ENCODE results near the gene SBSN. TPM values are rescaled to one million over a fixed set of nuclear protein-coding genes. Genes with fewer than 3 reads are reported as not detected.

The SBSN gene
- total and polyA plus RNA-seq, 9 of the 15 experiments (the other 6 are each of a cell fraction or from before 2014, with no cell fraction given): 0.05 TPM; not detected in 8

DNA sequence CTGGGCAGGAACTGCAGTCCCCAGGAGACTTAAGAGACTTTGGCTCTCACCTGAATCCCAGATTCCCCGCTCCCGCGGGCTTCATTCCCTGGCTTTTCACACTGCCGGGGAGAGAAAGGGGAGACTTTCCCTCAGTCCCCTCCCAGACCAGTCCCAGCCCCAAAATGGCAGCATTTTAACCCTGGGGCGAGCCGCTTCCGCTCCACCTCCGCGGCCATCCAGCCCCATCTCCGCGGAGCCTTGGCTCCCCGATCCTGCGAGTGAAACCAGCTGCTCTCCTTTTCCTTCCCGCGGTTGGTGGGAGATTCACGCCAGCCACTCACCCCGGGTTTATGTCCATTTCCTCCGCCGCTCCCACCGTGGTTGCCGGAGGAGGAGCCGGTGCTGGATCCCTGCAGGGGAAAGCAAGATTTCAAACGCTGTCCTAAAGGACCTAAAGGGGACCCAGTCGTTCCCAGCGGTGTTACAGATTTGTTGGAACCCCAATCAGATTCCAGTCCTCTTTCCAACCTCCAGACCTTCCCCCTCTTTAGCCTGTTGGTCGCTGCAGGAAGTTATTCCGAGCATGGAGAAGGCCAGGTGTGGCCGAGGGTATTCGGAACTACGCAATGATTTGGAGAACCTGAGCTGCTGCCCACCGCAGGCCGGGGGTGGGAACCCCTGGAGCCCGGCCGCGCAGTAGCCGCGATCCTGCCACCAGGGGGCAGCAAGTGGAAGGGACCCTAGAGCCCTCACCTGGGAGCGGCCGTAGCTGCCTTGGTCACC lies 18.1 kb downstream of the SBSN start (continued):
- TF ChIP-seq, protein P1, sequence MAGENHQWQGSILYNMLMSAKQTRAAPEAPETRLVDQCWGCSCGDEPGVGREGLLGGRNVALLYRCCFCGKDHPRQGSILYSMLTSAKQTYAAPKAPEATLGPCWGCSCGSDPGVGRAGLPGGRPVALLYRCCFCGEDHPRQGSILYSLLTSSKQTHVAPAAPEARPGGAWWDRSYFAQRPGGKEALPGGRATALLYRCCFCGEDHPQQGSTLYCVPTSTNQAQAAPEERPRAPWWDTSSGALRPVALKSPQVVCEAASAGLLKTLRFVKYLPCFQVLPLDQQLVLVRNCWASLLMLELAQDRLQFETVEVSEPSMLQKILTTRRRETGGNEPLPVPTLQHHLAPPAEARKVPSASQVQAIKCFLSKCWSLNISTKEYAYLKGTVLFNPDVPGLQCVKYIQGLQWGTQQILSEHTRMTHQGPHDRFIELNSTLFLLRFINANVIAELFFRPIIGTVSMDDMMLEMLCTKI (IDR thresholded peaks at IDR 0.05; ENCODE audit: partially characterized antibody): no peak
- TF ChIP-seq NFIC (IDR thresholded peaks at IDR 0.05) (no peak), ZNF239 (CRISPR knock-in tag; IDR thresholded peaks at IDR 0.05) (no peak), ILF3 (IDR thresholded peaks at IDR 0.05; ENCODE audit: borderline replicate concordance) (no peak), CEBPB (tag; IDR thresholded peaks at IDR 0.05) (no peak), TBL1XR1 (IDR thresholded peaks at IDR 0.05; ENCODE audit: low read length in 2 of 2) (no peak), FOSL1 (tag; conservative IDR thresholded peaks at IDR 0.05) (no peak), SMAD1 (IDR thresholded peaks at IDR 0.05; ENCODE audit: low read depth, low read length, partially characterized antibody) (no peak), JUND (IDR thresholded peaks at IDR 0.05; ENCODE audit: borderline replicate concordance, low read depth, low read length) (no peak), JUND (tag; IDR thresholded peaks at IDR 0.05; ENCODE audit: borderline replicate concordance, low read depth, low read length) (no peak), POLR2A (conservative IDR thresholded peaks at IDR 0.05) (no peak), ZNF197 (CRISPR knock-in tag; IDR thresholded peaks at IDR 0.05; ENCODE audit: low read depth) (no peak), MIER1 (IDR thresholded peaks at IDR 0.05; ENCODE audit: low read depth) (no peak), ATF7 (IDR thresholded peaks at IDR 0.05) (no peak), ZNF354B (CRISPR knock-in tag; IDR thresholded peaks at IDR 0.05) (no peak), SMAD3 (CRISPR knock-in tag; conservative IDR thresholded peaks at IDR 0.05) (no peak), PHB (CRISPR knock-in tag; IDR thresholded peaks at IDR 0.05) (no peak), NCOA1 (IDR thresholded peaks at IDR 0.05; ENCODE audit: low read depth) (no peak), CCAR2 (IDR thresholded peaks at IDR 0.05; ENCODE audit: low read depth, low read length) (no peak), ZSCAN32 (CRISPR knock-in tag; IDR thresholded peaks at IDR 0.05) (no peak)
- TF ChIP-seq, protein P2, sequence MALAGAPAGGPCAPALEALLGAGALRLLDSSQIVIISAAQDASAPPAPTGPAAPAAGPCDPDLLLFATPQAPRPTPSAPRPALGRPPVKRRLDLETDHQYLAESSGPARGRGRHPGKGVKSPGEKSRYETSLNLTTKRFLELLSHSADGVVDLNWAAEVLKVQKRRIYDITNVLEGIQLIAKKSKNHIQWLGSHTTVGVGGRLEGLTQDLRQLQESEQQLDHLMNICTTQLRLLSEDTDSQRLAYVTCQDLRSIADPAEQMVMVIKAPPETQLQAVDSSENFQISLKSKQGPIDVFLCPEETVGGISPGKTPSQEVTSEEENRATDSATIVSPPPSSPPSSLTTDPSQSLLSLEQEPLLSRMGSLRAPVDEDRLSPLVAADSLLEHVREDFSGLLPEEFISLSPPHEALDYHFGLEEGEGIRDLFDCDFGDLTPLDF (CRISPR knock-in tag; IDR thresholded peaks at IDR 0.05): no peak
- TF ChIP-seq, protein P3, sequence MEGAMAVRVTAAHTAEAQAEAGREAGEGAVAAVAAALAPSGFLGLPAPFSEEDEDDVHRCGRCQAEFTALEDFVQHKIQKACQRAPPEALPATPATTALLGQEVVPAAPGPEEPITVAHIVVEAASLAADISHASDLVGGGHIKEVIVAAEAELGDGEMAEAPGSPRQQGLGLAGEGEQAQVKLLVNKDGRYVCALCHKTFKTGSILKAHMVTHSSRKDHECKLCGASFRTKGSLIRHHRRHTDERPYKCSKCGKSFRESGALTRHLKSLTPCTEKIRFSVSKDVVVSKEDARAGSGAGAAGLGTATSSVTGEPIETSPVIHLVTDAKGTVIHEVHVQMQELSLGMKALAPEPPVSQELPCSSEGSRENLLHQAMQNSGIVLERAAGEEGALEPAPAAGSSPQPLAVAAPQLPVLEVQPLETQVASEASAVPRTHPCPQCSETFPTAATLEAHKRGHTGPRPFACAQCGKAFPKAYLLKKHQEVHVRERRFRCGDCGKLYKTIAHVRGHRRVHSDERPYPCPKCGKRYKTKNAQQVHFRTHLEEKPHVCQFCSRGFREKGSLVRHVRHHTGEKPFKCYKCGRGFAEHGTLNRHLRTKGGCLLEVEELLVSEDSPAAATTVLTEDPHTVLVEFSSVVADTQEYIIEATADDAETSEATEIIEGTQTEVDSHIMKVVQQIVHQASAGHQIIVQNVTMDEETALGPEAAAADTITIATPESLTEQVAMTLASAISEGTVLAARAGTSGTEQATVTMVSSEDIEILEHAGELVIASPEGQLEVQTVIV (CRISPR knock-in tag; IDR thresholded peaks at IDR 0.05; ENCODE audit: borderline replicate concordance): no peak
- TF ChIP-seq, protein P4, sequence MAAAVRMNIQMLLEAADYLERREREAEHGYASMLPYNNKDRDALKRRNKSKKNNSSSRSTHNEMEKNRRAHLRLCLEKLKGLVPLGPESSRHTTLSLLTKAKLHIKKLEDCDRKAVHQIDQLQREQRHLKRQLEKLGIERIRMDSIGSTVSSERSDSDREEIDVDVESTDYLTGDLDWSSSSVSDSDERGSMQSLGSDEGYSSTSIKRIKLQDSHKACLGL (CRISPR knock-in tag; IDR thresholded peaks at IDR 0.05; ENCODE audit: borderline replicate concordance, poor library complexity, severe bottlenecking): no peak
- TF ChIP-seq, protein P5, sequence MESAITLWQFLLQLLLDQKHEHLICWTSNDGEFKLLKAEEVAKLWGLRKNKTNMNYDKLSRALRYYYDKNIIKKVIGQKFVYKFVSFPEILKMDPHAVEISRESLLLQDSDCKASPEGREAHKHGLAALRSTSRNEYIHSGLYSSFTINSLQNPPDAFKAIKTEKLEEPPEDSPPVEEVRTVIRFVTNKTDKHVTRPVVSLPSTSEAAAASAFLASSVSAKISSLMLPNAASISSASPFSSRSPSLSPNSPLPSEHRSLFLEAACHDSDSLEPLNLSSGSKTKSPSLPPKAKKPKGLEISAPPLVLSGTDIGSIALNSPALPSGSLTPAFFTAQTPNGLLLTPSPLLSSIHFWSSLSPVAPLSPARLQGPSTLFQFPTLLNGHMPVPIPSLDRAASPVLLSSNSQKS (CRISPR knock-in tag; IDR thresholded peaks at IDR 0.05): no peak

Data from K562 (cell line).